ENCODE measurements around the gene BMP6. TPM values are rescaled to one million over a fixed set of nuclear protein-coding genes. Genes with fewer than 3 reads are reported as not detected.

BMP6 gene
- total RNA-seq, 1 experiment from 2014 or later: 0.34 TPM

DNA sequence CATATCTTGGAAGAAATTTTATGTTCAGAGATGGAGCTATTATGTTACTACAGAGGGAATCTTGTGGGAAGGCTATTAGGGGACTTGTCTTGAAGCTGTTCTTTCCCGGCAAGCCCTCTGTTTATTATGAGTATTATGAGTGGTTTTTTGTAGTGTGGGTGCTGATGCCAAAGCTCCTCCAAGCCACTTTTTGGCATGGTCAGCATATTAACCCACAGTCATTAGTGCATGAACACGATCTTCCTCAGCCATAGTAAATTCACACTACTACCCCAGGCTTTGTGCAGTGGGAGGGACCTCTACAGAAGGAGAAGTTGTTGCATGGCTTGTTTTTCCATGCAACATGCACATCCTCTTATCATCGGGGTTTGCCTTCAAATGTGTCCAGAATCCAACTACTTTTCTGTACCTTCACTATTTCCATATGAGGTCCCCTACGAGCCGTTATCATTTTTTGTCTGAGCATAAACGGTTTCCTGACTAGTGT lies 6.5 kb upstream of the BMP6 start:
- no peak for DNase-seq (ENCODE audit: low read depth)

DNA sequence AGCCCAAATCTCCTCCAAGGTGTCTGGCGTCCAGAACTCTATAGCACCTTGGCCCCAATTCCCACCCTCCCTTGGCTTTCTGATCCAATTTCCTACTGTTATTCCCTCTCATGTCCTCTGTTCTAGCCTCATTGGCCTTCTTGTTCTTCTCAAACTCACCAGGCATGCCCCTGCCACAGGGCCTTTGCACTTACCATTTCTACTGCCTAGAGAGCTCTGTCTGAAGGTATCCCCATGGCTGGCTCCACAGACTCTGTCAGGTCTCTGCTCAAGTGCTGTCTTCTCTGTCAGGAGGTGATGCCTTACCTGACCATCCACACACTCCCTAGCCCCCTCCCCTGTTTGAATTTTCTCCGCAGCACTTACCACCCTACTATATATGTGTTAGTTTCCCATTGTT lies 5.6 kb upstream of the BMP6 start:
- DNase-seq (ENCODE audit: low read depth): no peak

- DNase-seq (ENCODE audit: low read depth): peak; percentile 27
Observed at GRCh38 chr6:7721649-7722048, 4.2 kb upstream of the BMP6 start.

GRCh38 chr6:7723041-7723447 lies 2.9 kb upstream of the BMP6 start:
- peak; percentile 80 for DNase-seq (ENCODE audit: low read depth)

DNA sequence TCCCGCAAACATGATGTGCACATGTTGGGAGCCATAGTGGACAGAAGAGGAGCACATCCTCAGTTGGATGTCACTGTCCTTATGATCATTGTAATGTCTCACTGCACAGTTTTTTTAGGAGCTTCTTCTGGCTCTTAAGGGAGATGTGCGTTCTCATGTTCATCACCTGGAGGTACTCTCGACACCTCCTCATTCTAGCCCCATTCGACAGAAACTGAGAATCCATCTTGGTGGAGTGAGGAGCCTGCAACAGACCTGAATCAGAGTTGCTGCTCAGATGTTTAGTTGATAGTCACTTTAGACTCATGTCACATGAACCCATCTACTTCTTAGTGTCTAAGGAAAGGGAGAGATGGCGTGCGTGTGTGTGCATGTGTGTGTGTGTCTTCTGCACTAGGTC lies 2.3 kb upstream of the BMP6 start:
- no peak for DNase-seq (ENCODE audit: low read depth)

DNA sequence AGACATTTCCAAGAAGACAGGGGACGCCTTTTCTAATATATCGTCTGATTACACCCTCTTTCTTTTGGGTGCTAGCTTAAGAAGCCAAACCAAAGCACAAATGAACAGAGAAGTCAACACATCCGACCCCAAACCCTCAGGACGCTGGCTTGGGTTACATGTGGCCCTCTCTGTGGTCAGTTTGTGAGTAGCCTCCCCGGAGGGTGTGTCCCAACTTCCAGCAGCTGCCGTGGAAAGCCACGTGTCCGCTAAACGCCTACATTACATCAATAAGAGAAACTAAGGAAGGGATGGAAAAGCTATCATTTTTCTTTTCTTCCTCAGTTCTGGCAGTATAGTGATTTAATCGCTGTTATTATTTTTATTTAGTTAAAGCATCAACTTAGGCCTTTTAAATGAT lies 487 bp upstream of the BMP6 start:
- no peak for DNase-seq (ENCODE audit: low read depth)

DNA sequence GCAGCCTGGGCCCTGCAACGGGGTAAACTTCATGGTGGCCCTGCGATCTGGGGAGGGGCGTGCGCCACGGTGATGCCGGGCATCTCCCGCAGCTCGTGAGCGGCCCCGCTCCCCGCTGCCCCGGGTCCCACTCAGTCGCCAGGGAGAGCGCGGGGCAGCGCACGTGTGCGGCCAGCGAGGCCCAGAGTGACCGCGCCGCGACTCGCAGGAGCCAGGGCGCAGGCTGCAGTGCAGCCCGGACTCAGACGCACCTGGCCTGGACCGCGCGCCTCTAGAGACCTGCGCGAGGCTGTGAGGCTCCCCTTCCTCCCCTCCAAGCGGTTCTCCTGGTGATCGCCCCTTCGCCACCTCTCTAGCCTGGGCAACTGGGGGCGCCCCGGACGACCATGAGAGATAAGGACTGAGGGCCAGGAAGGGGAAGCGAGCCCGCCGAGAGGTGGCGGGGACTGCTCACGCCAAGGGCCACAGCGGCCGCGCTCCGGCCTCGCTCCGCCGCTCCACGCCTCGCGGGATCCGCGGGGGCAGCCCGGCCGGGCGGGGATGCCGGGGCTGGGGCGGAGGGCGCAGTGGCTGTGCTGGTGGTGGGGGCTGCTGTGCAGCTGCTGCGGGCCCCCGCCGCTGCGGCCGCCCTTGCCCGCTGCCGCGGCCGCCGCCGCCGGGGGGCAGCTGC lies 652 bp downstream of the BMP6 start:
- DNase-seq (ENCODE audit: low read depth): peak; percentile 65

DNA sequence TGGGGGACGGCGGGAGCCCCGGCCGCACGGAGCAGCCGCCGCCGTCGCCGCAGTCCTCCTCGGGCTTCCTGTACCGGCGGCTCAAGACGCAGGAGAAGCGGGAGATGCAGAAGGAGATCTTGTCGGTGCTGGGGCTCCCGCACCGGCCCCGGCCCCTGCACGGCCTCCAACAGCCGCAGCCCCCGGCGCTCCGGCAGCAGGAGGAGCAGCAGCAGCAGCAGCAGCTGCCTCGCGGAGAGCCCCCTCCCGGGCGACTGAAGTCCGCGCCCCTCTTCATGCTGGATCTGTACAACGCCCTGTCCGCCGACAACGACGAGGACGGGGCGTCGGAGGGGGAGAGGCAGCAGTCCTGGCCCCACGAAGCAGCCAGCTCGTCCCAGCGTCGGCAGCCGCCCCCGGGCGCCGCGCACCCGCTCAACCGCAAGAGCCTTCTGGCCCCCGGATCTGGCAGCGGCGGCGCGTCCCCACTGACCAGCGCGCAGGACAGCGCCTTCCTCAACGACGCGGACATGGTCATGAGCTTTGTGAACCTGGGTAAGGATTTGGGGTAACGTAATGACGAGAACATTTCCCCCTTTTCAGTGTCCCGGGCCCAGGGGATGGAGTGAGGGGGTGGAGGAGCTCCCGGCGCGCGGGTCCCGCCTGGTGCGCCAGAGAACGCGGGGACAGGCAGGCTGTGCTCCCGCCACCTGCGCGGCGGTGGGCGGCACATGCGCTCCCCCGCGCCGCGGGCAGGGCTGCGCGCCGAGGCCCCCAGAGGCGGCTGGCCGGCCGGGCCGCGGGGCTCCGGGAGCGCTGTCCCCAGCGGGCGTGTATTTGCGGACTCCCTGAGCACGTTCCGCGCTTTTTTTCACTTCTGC lies 1.4 kb downstream of the BMP6 start:
- DNase-seq (ENCODE audit: low read depth): peak; percentile 52

DNA sequence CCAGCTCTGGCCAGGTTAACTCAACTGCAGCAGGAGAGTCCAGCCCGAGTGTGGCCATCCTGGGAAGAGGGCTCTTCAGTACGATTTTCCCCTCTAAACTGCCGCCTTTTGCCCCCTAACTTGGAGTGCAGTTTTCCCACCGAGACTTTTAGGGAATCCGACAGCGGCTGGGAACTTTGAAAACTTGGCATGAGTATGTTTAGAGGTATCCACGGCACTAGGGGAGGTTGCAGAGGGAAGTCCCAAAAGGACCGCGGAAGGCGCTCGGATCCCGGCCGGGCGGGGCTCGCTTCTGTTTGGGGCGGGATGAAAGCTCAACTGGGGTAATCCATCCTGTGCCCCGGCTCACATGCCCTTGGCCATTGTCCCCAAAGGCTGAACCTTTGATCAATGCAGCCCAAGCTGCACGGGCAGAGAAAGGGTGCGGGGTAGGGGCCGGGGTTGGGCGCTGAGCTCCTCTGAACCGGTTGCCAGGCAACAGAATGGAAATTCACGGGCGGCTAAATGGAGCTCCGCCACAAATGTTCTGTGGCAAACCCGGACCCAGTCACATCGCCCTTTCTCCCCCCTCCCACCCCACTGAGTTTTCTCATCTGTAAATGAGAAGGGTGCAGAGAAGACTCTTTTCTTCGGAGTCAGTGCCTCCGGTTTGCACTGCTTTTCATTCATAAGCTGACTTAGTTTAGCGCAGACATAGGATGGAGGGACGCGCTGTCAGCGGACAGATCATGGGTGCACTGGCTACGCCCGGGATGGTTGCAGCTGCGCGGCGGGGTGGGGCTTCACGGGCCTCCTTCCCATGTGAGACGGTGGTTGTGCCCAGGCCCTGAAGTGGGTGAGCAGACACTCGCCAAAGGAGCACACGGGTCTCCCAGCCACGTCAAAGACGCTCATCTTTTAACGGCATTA lies 2.3 kb downstream of the BMP6 start:
- peak; percentile 46 for DNase-seq (ENCODE audit: low read depth)

- peak; percentile 46 for DNase-seq (ENCODE audit: low read depth)
Observed at GRCh38 chr6:7728855-7729590, 3.1 kb downstream of the BMP6 start.

- peak; percentile 31 for DNase-seq (ENCODE audit: low read depth)
Observed at GRCh38 chr6:7730001-7730783, 4.3 kb downstream of the BMP6 start.

GRCh38 chr6:7730784-7731227 lies 4.9 kb downstream of the BMP6 start:
- peak; percentile 88 for DNase-seq (ENCODE audit: low read depth)

GRCh38 chr6:7731294-7731693 lies 5.4 kb downstream of the BMP6 start:
- peak; percentile 34 for DNase-seq (ENCODE audit: low read depth)

GRCh38 chr6:7732228-7732627 lies 6.3 kb downstream of the BMP6 start:
- no peak for DNase-seq (ENCODE audit: low read depth)

DNA sequence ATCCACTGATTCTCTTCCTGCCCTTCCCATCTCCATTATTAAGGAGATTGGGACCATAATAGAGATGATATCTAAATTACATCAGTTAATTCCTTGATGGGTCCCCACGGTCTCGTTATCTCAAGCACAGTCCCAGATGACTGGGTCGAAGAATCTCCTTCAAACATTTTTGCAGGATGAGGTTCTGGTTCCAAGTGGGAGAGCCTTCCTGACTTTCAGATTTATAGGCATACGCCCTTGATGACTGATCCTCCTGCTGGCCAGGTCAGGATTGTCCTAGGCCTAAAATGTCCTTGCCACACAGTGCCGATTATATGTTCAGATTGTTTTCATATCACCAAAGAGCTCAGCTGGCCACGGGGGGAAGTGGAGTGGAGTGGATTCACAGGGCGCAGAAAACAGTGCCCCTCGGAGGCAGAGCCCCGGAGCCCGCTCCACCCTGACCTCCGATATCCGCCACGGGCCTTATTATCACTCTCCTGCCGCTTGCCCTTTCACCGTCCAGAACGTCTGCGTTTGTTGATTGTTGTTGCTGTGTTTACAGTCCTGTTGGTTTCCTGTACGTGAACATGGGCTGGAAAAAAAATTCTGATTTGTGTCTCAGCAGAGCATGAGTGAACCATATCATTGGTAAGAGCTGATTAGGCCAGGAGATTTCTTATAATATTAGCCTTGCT lies 8.9 kb downstream of the BMP6 start:
- no peak for DNase-seq (ENCODE audit: low read depth)

DNA sequence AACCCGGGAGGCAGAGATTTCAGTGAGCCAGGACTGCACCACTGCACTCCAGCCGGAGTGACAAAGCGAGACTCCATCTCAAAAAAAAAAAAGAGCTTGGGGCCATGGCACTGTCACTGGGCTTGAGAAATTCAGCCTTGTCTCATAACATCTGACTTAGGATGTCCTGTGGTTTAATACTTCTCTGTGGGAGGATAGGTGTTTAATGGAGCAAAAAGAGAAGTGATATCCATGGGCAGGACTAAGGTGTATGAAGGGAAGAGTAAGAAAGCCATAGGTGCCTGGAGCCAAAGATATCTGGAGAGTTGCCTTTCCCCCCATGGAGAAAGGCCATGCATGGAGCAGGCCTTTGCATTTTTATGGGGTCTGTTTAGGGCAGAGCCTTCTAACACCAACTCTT lies 11.2 kb downstream of the BMP6 start:
- DNase-seq (ENCODE audit: low read depth): no peak

DNA sequence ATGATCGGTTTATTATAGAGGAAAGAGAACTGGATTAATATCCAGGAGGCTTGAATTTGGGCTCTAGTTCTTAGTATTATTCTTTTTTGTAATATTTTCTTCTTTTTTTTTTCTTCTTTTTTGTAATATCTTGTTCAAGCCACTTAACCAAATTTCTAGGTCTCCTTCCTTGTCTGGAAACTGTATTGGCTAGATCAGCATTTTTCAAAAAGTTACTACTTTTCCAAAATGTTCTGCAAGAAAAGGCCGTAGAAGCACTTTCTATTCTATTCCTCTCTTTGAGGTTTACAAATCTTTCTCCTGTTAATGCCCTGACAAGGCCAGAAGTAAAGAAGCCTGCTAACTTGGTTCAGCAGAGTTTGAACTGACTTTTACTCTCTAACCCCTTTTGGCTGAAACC lies 12.0 kb downstream of the BMP6 start:
- no peak for DNase-seq (ENCODE audit: low read depth)

DNA sequence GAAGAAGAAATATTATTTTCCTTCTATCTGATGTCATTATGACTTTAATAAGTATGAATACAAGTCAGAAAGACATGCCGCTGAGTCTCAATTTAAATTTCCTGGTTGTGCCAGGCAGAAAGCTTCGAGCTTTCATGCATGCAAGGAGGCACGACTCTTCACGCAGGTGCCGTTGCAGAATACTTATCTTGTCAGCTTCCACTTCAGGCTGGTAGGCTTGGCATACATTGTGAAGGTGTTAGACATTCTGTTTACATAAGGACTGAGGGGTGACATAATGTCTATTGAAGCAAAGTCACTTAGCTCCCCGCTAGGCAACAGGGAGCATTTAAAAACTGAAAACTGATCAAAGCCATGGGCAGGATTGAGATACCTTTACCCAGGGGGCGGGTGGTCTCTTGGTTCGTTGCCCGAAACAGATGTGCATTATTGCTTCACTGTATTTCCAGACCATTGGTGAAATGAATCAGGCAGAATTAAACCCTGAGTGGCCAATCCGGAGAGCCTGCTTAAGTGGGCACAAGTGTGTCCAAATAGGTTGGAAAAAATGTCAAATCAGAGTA lies 16.4 kb downstream of the BMP6 start:
- DNase-seq (ENCODE audit: low read depth): no peak

DNA sequence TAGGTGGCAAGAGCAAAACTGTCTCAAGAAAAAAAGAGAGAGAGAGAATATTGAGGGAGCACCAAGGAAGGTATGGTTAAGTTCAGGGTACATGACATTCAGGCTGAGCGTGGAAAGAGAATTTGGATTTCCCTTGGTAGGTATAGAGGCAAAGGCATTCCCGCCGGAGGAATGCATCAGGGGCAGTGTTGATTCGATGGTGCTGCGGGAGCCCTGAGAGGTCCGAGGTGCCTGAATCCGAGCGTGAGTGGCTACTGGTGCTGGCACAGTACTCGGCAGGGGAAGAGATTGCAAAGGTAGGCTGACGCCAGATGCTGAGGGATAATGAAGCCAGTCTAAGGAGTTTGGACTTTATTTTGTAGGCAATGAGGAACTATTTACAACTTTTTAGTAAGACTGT lies 20.0 kb downstream of the BMP6 start:
- no peak for DNase-seq (ENCODE audit: low read depth)

DNA sequence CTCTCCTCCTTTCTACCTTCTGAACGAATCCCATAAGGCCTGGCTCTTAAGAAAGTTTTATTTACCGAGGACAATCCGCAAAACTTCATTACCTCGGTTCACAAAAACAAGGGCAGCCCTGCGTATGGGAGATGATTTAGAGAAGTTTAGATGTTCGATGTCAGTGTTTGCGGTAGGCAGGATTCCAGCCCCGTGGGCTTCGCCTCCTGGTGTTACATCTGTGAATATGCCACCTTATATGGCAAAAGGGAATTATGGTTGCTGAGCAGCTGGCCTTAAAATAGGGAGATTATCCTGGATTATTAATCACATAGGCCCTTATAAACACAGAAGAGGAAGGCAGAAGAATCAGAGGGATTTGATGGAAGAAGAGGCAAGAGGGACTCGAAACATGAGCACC lies 21.1 kb downstream of the BMP6 start:
- DNase-seq (ENCODE audit: low read depth): no peak

Measured in Daoy (cell line).